ENCODE data around the gene FASLG. TPM values are rescaled to one million over a fixed set of nuclear protein-coding genes. Genes with fewer than 3 reads are reported as not detected.

Gene FASLG
- total and polyA plus RNA-seq, 2 experiments from 2014 or later = not detected

GRCh38 chr1:172628401-172628800 lies 30.5 kb upstream of the FASLG start:
- no peak for TF ChIP-seq CTCF (IDR thresholded peaks at IDR 0.05; ENCODE audit: low read depth, low read length)
- Histone ChIP-seq H3K4me1 (ENCODE audit: low read depth) (no peaks in the 10 kb centered on the region), H3K27me3 (no peaks in the 10 kb centered on the region), H3K36me3 (no peaks in the 10 kb centered on the region), H3K27ac (no peak overlapping the region), H3K9me3 (ENCODE audit: low read depth) (no peaks in the 10 kb centered on the region), H3K4me3 (no peak overlapping the region)
- no peak for DNase-seq (ENCODE audit: low read depth in 1 of 2, low spot score in 1 of 2)

DNA sequence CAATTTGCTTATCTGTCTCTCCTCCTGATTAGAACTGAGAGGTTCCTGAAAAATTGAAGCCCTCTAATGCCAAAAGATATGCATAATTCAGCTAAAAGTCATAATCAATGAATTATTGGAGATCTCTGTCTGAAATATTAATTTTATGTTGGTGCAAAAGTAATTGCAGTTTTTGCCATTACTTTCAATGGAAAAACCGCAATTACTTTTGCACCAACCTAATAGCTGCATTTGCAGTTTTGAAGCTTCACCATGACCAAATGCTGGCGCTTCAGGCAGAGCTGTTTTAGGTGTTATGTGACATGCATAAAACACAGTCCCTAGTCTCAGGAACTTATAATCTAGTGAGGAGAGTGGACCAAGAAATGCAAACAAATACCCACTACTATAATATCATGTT lies 29.7 kb upstream of the FASLG start:
- Histone ChIP-seq H3K27ac (no peak overlapping the region), H3K4me3 (no peak overlapping the region), H3K36me3 (no peaks in the 10 kb centered on the region), H3K9me3 (ENCODE audit: low read depth) (no peaks in the 10 kb centered on the region), H3K27me3 (no peaks in the 10 kb centered on the region), H3K4me1 (ENCODE audit: low read depth) (no peaks in the 10 kb centered on the region)
- DNase-seq (ENCODE audit: low read depth in 1 of 2, low spot score in 1 of 2) = no peak
- TF ChIP-seq CTCF (IDR thresholded peaks at IDR 0.05; ENCODE audit: low read depth, low read length) = no peak

DNA sequence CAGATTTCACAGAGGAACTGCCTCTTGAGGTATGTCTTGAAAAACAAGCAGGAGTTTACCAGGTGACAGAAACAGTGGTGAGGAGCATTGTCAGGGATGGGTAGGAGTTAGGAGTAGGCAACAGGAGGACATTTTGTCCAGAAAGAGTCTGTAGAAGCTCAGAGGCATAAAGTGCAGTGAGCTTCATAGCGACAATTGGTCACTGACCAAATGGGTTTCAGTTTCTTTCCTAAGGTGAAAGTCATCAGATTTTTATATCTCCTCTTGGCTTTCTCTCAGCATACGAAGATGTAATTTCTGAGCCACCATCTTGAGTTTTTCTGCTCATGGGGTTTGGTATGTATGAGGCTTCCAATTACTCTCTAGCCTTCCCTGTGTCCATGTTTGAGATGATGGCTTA lies 29.3 kb upstream of the FASLG start:
- TF ChIP-seq CTCF (IDR thresholded peaks at IDR 0.05; ENCODE audit: low read depth, low read length) = no peak
- Histone ChIP-seq H3K36me3 (no peaks in the 10 kb centered on the region), H3K27me3 (no peaks in the 10 kb centered on the region), H3K9me3 (ENCODE audit: low read depth) (no peaks in the 10 kb centered on the region), H3K4me1 (ENCODE audit: low read depth) (no peaks in the 10 kb centered on the region), H3K27ac (no peak overlapping the region), H3K4me3 (no peak overlapping the region)
- no peak for DNase-seq (ENCODE audit: low read depth in 1 of 2, low spot score in 1 of 2)

GRCh38 chr1:172630056-172630818 lies 28.7 kb upstream of the FASLG start:
- no peaks in the 10 kb centered on the region for H3K36me3 ChIP-seq
- no peaks in the 10 kb centered on the region for H3K4me1 ChIP-seq (ENCODE audit: low read depth)
- H3K27me3 ChIP-seq = no peaks in the 10 kb centered on the region
- no peak overlapping the region for H3K4me3 ChIP-seq
- TF ChIP-seq CTCF (IDR thresholded peaks at IDR 0.05; ENCODE audit: low read depth, low read length) = no peak
- no peaks in the 10 kb centered on the region for H3K9me3 ChIP-seq (ENCODE audit: low read depth)
- H3K27ac ChIP-seq = no peak overlapping the region
- peak in 1 of 2 donors; percentile 44 for DNase-seq (ENCODE audit: low read depth in 1 of 2, low spot score in 1 of 2)

DNA sequence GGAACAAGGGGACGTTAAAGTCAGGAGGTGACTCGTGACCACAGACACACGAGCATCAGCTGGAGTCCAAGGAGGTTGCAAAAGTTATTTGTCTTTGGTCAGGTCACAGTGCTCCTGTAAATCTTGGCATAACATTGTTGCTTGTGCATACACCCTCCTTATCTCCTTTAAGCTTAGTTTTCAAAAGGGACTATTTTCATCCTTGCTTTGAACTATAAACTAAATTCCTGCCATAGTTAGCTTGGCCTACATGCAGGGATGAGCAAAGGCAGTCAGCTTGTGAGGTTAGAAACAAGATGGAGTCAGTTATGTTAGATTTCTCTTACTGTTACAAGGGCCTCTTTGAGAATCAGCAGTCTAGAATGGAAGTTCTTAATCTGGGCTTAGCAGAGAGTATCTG lies 28.0 kb upstream of the FASLG start:
- H3K4me1 ChIP-seq (ENCODE audit: low read depth) = no peaks in the 10 kb centered on the region
- TF ChIP-seq CTCF (IDR thresholded peaks at IDR 0.05; ENCODE audit: low read depth, low read length) = no peak
- DNase-seq (ENCODE audit: low read depth in 1 of 2, low spot score in 1 of 2) = no peak

More for the DNA sequence above, 28.0 kb upstream of the FASLG start:
- Histone ChIP-seq H3K9me3 (ENCODE audit: low read depth) (no peaks in the 10 kb centered on the region), H3K36me3 (no peaks in the 10 kb centered on the region), H3K27ac (no peak overlapping the region), H3K4me3 (no peak overlapping the region), H3K27me3 (no peaks in the 10 kb centered on the region)
